DND-41 (cell line): ENCODE results near the gene NRBP1.
A peak's percentile ranks its signal among the peaks of the same experiment; 100 is the strongest.

Experiments
- ATAC-seq: fragments of 200-7000 bp; cut with Tn5 transposase; 3 replicates; pipeline ENCODE4 v1.9.1; 2021; ENCODE audit warnings: low read depth; ENCODE audit not compliant: insufficient read depth
- DNase-seq: peaks from one replicate; pipeline ENCODE4 v3.0.0-alpha.2; 2020
- H2AFZ ChIP-seq: 2 replicates; pipeline ENCODE4 v1.6.0; 2012; ENCODE audit warnings: low read depth, low read length
- H3K27ac ChIP-seq: 2 replicates; pipeline ENCODE4 v1.5.1; 2012; ENCODE audit warnings: low read length, inconsistent platforms
- H3K27me3 ChIP-seq: fragments of 200-600 bp; sonication (generic); 2 replicates; pipeline ENCODE4 v1.6.0; 2012; ENCODE audit warnings: low read length, mild to moderate bottlenecking, inconsistent platforms; ENCODE audit not compliant: insufficient read depth, poor library complexity
- H3K36me3 ChIP-seq: 2 replicates; pipeline ENCODE4 v1.5.1; 2012; ENCODE audit warnings: low read length, inconsistent platforms; ENCODE audit not compliant: insufficient read depth
- H3K4me1 ChIP-seq: 2 replicates; pipeline ENCODE4 v1.5.1; 2012; ENCODE audit warnings: mild to moderate bottlenecking, low read length; ENCODE audit not compliant: insufficient read depth
- H3K4me2 ChIP-seq: 2 replicates; pipeline ENCODE4 v1.6.0; 2012; ENCODE audit warnings: mild to moderate bottlenecking, moderate library complexity, low read length, inconsistent platforms; ENCODE audit not compliant: insufficient read depth
- H3K4me3 ChIP-seq, 2 experiments: fragments of 200-600 bp in 1 of 2; shearing (Covaris generic) in 1 of 2; 2 replicates each; pipeline ENCODE4 v1.5.1; 2012 to 2016; ENCODE audit warnings: inconsistent platforms in 2 of 2, low read length in 2 of 2, mild to moderate bottlenecking in 2 of 2, low read depth in 1 of 2, moderate library complexity in 1 of 2
- H3K79me2 ChIP-seq: 2 replicates; pipeline ENCODE4 v1.6.0; 2012; ENCODE audit warnings: low read length, inconsistent platforms; ENCODE audit not compliant: insufficient read depth
- H3K9ac ChIP-seq: 2 replicates; pipeline ENCODE4 v1.6.0; 2012; ENCODE audit warnings: low read depth, mild to moderate bottlenecking, inconsistent platforms, low read length, moderate library complexity
- H3K9me3 ChIP-seq: 2 replicates; pipeline ENCODE4 v1.5.1; 2012; ENCODE audit warnings: low read length, moderate library complexity, mild to moderate bottlenecking, inconsistent platforms; ENCODE audit not compliant: insufficient read depth, severe bottlenecking
- H4K20me1 ChIP-seq: 2 replicates; pipeline ENCODE4 v1.6.0; 2012; ENCODE audit warnings: low read length; ENCODE audit not compliant: insufficient read depth
- EZH2 ChIP-seq: IDR thresholded peaks from 3 replicates; pipeline ENCODE4 v1.6.1; 2012; ENCODE audit warnings: borderline replicate concordance, low read depth, mild to moderate bottlenecking, moderate library complexity, low read length, inconsistent platforms; ENCODE audit not compliant: severe bottlenecking
- TF ChIP-seq, protein P1 (sequence below): IDR thresholded peaks from 2 replicates; pipeline ENCODE4 v1.5.1; 2012; ENCODE audit warnings: borderline replicate concordance, low read length, moderate library complexity, mild to moderate bottlenecking; ENCODE audit not compliant: poor library complexity, severe bottlenecking; ENCODE audit errors: extremely low read depth

NRBP1 gene

DNA sequence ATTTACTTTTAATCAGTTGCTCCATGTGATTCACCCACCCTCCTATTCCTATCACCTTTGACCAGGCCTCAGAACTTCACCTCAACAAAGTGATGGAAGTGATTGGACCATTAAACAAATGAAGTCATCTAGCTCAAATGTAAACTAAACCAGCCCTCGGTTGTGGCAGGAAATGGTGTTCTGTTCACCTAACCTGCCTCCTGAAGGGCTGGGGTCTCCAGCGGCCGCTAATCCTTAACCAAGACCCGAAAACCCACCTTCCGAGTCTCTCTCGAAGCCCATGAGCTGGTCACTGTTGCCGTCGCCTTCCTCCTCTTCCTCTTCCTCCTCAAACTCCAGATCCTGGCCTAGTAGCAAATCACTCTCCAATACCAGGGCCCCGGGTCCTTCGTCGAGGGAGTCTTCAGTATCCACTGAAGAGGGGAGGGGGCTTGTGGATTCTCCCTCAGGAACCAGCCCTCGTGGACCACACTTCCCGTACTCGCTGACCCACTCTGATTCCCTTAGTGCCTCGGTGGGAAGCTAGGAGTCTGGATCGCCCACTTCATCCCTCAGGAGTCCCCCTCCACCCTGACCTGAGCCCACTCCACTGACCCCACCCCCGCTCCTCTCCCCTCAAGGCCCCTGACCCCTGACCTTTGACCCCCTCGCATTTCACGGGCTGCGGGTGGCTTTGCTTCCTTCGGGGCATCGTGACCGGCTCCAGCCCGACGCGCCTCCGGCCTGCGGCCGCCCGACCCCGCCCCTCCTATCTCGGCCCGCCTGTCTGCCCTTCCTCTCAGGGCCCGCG lies 48.4 kb upstream of the NRBP1 start:
- Histone ChIP-seq H3K9me3 (no peaks in the 10 kb centered on the region), H3K4me1 (peaks cover 41% of the 10 kb centered on the region), H3K4me2 (peak overlapping the region; percentile 69), H3K27ac (peak overlapping the region; percentile 91), H3K36me3 (peaks cover 78% of the 10 kb centered on the region), H3K79me2 (peaks cover 38% of the 10 kb centered on the region), H3K9ac (peak overlapping the region; percentile 71), H3K27me3 (no peaks in the 10 kb centered on the region), H4K20me1 (peaks cover 19% of the 10 kb centered on the region; the same call in 1 of the 2 replicates), H2AFZ (peak overlapping the region; percentile 36), H3K4me3 (peak overlapping the region; percentile 40 to 75; a peak in 3 of 4 replicates)
- ATAC-seq (peak; percentile 17), DNase-seq (peak; percentile 36)
- no peak for TF ChIP-seq EZH2
- TF ChIP-seq, protein P1, sequence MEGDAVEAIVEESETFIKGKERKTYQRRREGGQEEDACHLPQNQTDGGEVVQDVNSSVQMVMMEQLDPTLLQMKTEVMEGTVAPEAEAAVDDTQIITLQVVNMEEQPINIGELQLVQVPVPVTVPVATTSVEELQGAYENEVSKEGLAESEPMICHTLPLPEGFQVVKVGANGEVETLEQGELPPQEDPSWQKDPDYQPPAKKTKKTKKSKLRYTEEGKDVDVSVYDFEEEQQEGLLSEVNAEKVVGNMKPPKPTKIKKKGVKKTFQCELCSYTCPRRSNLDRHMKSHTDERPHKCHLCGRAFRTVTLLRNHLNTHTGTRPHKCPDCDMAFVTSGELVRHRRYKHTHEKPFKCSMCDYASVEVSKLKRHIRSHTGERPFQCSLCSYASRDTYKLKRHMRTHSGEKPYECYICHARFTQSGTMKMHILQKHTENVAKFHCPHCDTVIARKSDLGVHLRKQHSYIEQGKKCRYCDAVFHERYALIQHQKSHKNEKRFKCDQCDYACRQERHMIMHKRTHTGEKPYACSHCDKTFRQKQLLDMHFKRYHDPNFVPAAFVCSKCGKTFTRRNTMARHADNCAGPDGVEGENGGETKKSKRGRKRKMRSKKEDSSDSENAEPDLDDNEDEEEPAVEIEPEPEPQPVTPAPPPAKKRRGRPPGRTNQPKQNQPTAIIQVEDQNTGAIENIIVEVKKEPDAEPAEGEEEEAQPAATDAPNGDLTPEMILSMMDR: no peak

DNA sequence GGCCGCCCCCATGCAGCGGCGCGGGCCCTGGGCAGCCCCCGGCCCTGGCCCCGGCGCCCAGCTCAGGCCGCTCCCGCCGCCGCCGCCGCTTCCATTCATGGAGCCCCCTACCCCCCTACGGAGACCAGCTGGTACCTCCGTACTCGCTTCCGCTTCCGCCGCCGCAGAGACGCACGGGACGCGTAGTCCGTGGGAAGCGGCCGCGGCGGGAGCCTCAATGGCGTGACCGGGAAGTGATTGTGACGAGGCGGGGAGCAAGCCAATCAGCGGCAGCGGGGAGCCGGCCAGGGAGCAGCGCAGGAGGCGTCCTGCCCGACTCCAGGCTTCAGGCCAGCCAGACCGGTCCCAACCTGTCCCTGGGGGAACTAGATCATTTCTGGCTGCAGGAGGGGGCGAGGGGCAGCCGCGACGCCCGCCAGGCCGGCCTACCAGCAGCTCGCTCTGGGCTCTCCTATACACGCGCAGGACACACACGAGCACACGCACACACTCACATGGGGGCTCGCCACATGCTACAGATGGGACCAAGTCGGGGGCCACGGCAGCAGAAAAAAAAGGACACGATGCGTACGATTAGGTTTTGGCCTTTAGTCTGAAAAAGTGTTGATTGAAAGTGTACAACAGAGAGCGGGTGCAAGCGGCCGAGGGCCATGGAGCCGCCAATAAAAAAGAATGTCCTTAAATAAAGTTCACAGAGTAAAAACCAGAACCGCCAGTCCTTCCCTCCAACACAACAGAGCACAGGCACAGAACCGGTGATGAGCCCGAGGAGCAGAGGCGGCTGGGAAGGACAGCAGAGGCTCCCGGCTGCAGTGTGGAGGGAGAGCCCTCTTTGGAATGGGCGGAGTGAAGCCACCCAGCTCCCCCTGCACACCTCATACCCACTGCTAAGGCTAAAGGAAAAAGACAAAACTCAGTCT lies 47.5 kb upstream of the NRBP1 start, which contains the start of gene ZNF513:
Gene ZNF513 (minus strand): TSS at position 109 of the 920 bp plus-strand sequence. CDS start 208 bp downstream, outside the sequence.
- ATAC-seq: peak; percentile 89
- peak; percentile 90 for DNase-seq
- H3K9ac ChIP-seq: peak within 1 kb of the TSS; percentile 71
- peaks cover 39% of the 10 kb centered on the region for H3K79me2 ChIP-seq
- H3K27me3 ChIP-seq: no peaks in the 10 kb centered on the region
- peaks cover 41% of the 10 kb centered on the region for H3K4me1 ChIP-seq
- peaks cover 26% of the 10 kb centered on the region; the same call in 1 of the 2 replicates for H4K20me1 ChIP-seq
- H2AFZ ChIP-seq: peak within 1 kb of the TSS; percentile 89
- H3K4me3 ChIP-seq: peak within 1 kb of the TSS; percentile 40 to 75; a peak in 3 of 4 replicates
- H3K4me2 ChIP-seq: peak within 1 kb of the TSS; percentile 69
- H3K27ac ChIP-seq: peak within 1 kb of the TSS; percentile 91
- no peak for TF ChIP-seq EZH2
- TF ChIP-seq, protein P1: no peak
- no peaks in the 10 kb centered on the region for H3K9me3 ChIP-seq
- peaks cover 78% of the 10 kb centered on the region for H3K36me3 ChIP-seq

DNA sequence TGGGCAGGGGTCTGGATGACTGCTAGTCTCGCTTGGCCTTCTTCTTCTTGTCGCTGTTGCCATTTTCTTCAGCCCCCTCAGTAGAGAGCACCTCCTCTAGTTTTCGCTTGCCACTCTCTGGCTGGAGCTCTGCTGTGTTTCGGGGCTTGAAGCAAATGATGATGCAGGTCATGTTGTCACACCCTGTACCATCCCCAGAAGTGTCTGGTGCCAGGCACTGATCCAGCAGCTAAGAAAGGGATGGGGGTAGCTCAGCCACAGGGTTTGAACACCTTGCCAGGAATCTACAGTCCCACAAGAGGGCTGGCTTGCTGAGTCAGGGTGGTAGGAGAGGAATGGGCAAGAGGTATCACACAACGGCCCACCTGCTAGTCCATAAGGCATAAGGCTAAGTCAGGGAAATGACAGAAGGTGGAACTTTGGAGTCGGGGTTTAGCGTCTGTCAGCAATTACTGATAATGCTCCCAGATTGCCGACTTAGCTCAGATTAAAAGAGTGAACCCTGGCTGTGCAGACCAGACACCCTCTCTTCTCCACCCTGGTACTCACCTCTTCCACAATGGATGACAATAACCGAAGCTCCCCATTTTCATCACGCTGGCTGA lies 46.8 kb upstream of the NRBP1 start:
- peak overlapping the region; percentile 91; the same call in 1 of the 2 replicates for H3K27ac ChIP-seq
- H3K36me3 ChIP-seq: peaks cover 78% of the 10 kb centered on the region
- no peak for ATAC-seq
- H2AFZ ChIP-seq: no peak overlapping the region
- no peak for DNase-seq
- peaks cover 41% of the 10 kb centered on the region for H3K4me1 ChIP-seq
- peaks cover 29% of the 10 kb centered on the region; the same call in 1 of the 2 replicates for H4K20me1 ChIP-seq
- H3K9ac ChIP-seq: peak overlapping the region; percentile 71; the same call in 1 of the 2 replicates
- no peak for TF ChIP-seq EZH2
- TF ChIP-seq, protein P1: no peak
- H3K4me2 ChIP-seq: peak overlapping the region; percentile 69; the same call in 1 of the 2 replicates
- H3K27me3 ChIP-seq: no peaks in the 10 kb centered on the region
- peaks cover 37% of the 10 kb centered on the region for H3K79me2 ChIP-seq
- peak overlapping the region in 1 of 2 experiments; percentile 75; a peak in 1 of 4 replicates for H3K4me3 ChIP-seq
- no peaks in the 10 kb centered on the region for H3K9me3 ChIP-seq
